H1 (cell line): ENCODE results near the gene RBM10. TPM values are rescaled to one million over a fixed set of nuclear protein-coding genes. Genes with fewer than 3 reads are reported as not detected.

Experiments
- CTCF ChIA-PET: fragments of 300-600 bp; sonication (Branson Sonifier 250); formaldehyde crosslinking; loops from one replicate; lab custom pipeline; 2021; ENCODE audit not compliant: partially characterized antibody; lab: Charles Lee
- POLR2A ChIA-PET: fragments of 300-600 bp; sonication (Branson Sonifier 250); formaldehyde crosslinking; loops from one replicate; lab custom pipeline; 2021; ENCODE audit warnings: inconsistent platforms; ENCODE audit not compliant: partially characterized antibody; lab: Charles Lee
- DNase-seq, 2 experiments: peaks; one replicate each; pipeline versions ENCODE4 v3.0.0 to v3.0.0-alpha.2; 2010 to 2022; ENCODE audit warnings: low spot score in 2 of 2, low read depth in 1 of 2, mixed read lengths in 1 of 2
- FAIRE-seq: peaks from 2 replicates; lab custom pipeline; 2011; peaks lifted over from hg19 to GRCh38; lab: Jason Lieb, UNC
- H2AFZ ChIP-seq: 2 replicates; pipeline ENCODE4 v1.8.1; 2012; ENCODE audit warnings: low read length, inconsistent platforms
- H2AK5ac ChIP-seq: 2 replicates; pipeline ENCODE4 v1.6.1; 2013; ENCODE audit warnings: low read depth, low read length
- H2BK120ac ChIP-seq: replicated peaks from 2 replicates; pipeline ENCODE3; 2013; ENCODE audit warnings: low read depth, low read length, inconsistent platforms
- H2BK12ac ChIP-seq: 2 replicates; pipeline ENCODE4 v1.6.1; 2013; ENCODE audit warnings: low read depth, low read length
- H2BK15ac ChIP-seq: 2 replicates; pipeline ENCODE4 v1.6.1; 2013; ENCODE audit warnings: low read length
- H2BK20ac ChIP-seq: 2 replicates; pipeline ENCODE4 v1.6.1; 2013; ENCODE audit warnings: low read length
- H2BK5ac ChIP-seq: 2 replicates; pipeline ENCODE4 v1.6.1; 2013; ENCODE audit warnings: low read depth, low read length
- H3K14ac ChIP-seq: 2 replicates; pipeline ENCODE4 v1.6.1; 2013; ENCODE audit warnings: inconsistent platforms; ENCODE audit not compliant: insufficient read length
- H3K18ac ChIP-seq: 2 replicates; pipeline ENCODE4 v1.6.1; 2013; ENCODE audit warnings: low read length; ENCODE audit errors: extremely low read depth
- H3K23ac ChIP-seq: 2 replicates; pipeline ENCODE4 v1.6.1; 2013; ENCODE audit warnings: inconsistent platforms; ENCODE audit not compliant: insufficient read length
- H3K23me2 ChIP-seq: 2 replicates; pipeline ENCODE4 v1.6.1; 2013; ENCODE audit warnings: low read depth, low read length
- H3K27ac ChIP-seq: 2 replicates; pipeline ENCODE4 v1.6.1; 2011; ENCODE audit warnings: low read depth, low read length, inconsistent platforms
- H3K27me3 ChIP-seq, 4 experiments: replicated peaks in 1 of 4; 1 replicate in 1 of 4; 2 replicates in 3 of 4; pipeline versions ENCODE4 v1.6.1 to v1.8.1; 2011 to 2013; ENCODE audit warnings: low read length in 3 of 4, mild to moderate bottlenecking in 3 of 4, inconsistent platforms in 2 of 4, mixed read lengths in 2 of 4, moderate library complexity in 1 of 4; ENCODE audit not compliant: control insufficient read depth in 3 of 4, insufficient read depth in 3 of 4; ENCODE audit errors: extremely low read depth in 1 of 4
- H3K36me3 ChIP-seq, 4 experiments: 2 replicates each; pipeline versions ENCODE4 v1.6.1 to v1.8.1; 2011 to 2013; ENCODE audit warnings: mild to moderate bottlenecking in 4 of 4, low read length in 3 of 4, moderate library complexity in 2 of 4, control low read depth in 1 of 4, inconsistent platforms in 1 of 4; ENCODE audit not compliant: insufficient read depth in 4 of 4, control insufficient read depth in 2 of 4
- H3K4ac ChIP-seq: replicated peaks from 2 replicates; pipeline ENCODE3; 2013; ENCODE audit warnings: low read length, low read depth, mixed read lengths, inconsistent platforms; ENCODE audit not compliant: insufficient read length
- H3K4me1 ChIP-seq, 4 experiments: replicated peaks in 1 of 4; 1 replicate in 1 of 4; 2 replicates in 3 of 4; pipeline versions ENCODE4 v1.6.1 to v1.8.1; 2011 to 2013; ENCODE audit warnings: low read length in 3 of 4, inconsistent platforms in 2 of 4, mixed read lengths in 1 of 4; ENCODE audit not compliant: insufficient read depth in 4 of 4, control insufficient read depth in 3 of 4
- H3K4me2 ChIP-seq, 2 experiments: 2 replicates each; pipeline versions ENCODE4 v1.6.1 to v1.8.1; 2011 to 2013; ENCODE audit warnings: low read depth in 2 of 2, low read length in 2 of 2, control low read depth in 1 of 2, inconsistent platforms in 1 of 2, mild to moderate bottlenecking in 1 of 2; ENCODE audit not compliant: insufficient read depth in 1 of 2
- H3K4me3 ChIP-seq, 4 experiments: fragments of 200-600, 300-600 bp in 1 of 4; sonication (generic), shearing (Covaris generic), sonication (Bioruptor Twin) in 1 of 4; 2 replicates each; pipeline versions ENCODE4 v1.5.1 to v1.8.1; 2011 to 2016; ENCODE audit warnings: low read length in 4 of 4, low read depth in 3 of 4, control low read depth in 2 of 4, inconsistent platforms in 2 of 4, mild to moderate bottlenecking in 2 of 4, mixed read lengths in 1 of 4, moderate library complexity in 1 of 4; ENCODE audit not compliant: insufficient read depth in 2 of 4; ENCODE audit errors: extremely low read depth in 1 of 4
- H3K56ac ChIP-seq: replicated peaks from 2 replicates; pipeline ENCODE3; 2013; ENCODE audit warnings: low read depth, mild to moderate bottlenecking, mixed read lengths, low read length, inconsistent platforms; ENCODE audit not compliant: insufficient read length
- H3K79me1 ChIP-seq: 2 replicates; pipeline ENCODE4 v1.6.1; 2013; ENCODE audit warnings: low read depth, low read length, control low read depth
- H3K79me2 ChIP-seq, 2 experiments: 2 replicates each; pipeline versions ENCODE4 v1.6.1 to v1.8.1; 2012 to 2013; ENCODE audit warnings: low read length in 2 of 2, mild to moderate bottlenecking in 2 of 2, inconsistent platforms in 1 of 2; ENCODE audit not compliant: insufficient read depth in 2 of 2, control insufficient read depth in 1 of 2
- H3K9ac ChIP-seq, 4 experiments: replicated peaks in 1 of 4; 1 replicate in 1 of 4; 2 replicates in 3 of 4; pipeline versions ENCODE4 v1.6.1 to v1.8.1; 2011 to 2013; ENCODE audit warnings: low read depth in 3 of 4, low read length in 3 of 4, control low read depth in 2 of 4, mild to moderate bottlenecking in 2 of 4, moderate library complexity in 2 of 4, inconsistent platforms in 1 of 4; ENCODE audit errors: extremely low read depth in 1 of 4
- H3K9me3 ChIP-seq, 2 experiments: 2 replicates each; pipeline versions ENCODE4 v1.6.1 to v1.8.1; 2012 to 2013; ENCODE audit warnings: mild to moderate bottlenecking in 2 of 2, moderate library complexity in 2 of 2, control low read depth in 1 of 2, inconsistent platforms in 1 of 2, low read depth in 1 of 2, low read length in 1 of 2, mixed read lengths in 1 of 2; ENCODE audit not compliant: insufficient read depth in 2 of 2
- H4K20me1 ChIP-seq, 2 experiments: replicated peaks in 1 of 2; 2 replicates each; pipeline versions ENCODE3 to v1.8.1; 2011 to 2013; ENCODE audit warnings: inconsistent platforms in 2 of 2, low read length in 2 of 2, mild to moderate bottlenecking in 1 of 2; ENCODE audit not compliant: insufficient read depth in 2 of 2, control insufficient read depth in 1 of 2
- H4K5ac ChIP-seq: 2 replicates; pipeline ENCODE4 v1.6.1; 2013; ENCODE audit warnings: low read length, low read depth, mixed read lengths, inconsistent platforms; ENCODE audit not compliant: insufficient read length
- H4K8ac ChIP-seq: 2 replicates; pipeline ENCODE4 v1.8.0; 2013; ENCODE audit warnings: mild to moderate bottlenecking, moderate library complexity, low read length, inconsistent platforms; ENCODE audit not compliant: insufficient read depth; ENCODE audit errors: extremely low read depth
- H4K91ac ChIP-seq: replicated peaks from 2 replicates; pipeline ENCODE3; 2013; ENCODE audit warnings: low read length, mixed read lengths, inconsistent platforms; ENCODE audit not compliant: insufficient read length
- HDAC2 ChIP-seq, 2 experiments: fragments of 300-600 bp in 1 of 2; sonication (generic) in 1 of 2; IDR thresholded peaks; 2 replicates each; pipeline ENCODE4 v1.6.1; 2011 to 2012; ENCODE audit warnings: low read depth in 2 of 2, low read length in 2 of 2, mild to moderate bottlenecking in 2 of 2, moderate library complexity in 2 of 2, borderline replicate concordance in 1 of 2, inconsistent platforms in 1 of 2
- KDM4A ChIP-seq: IDR thresholded peaks from one replicate; pipeline ENCODE4 v1.7.1; 2012; ENCODE audit warnings: low read depth, mild to moderate bottlenecking, moderate library complexity, low read length, inconsistent platforms; ENCODE audit not compliant: severe bottlenecking
- NRF1 ChIP-seq: IDR thresholded peaks from 2 replicates; pipeline ENCODE4 v1.6.1; 2011; ENCODE audit warnings: mild to moderate bottlenecking, low read depth, low read length, improper control_type of control experiment
- POLR2AphosphoS5 ChIP-seq: IDR thresholded peaks from 2 replicates; pipeline ENCODE4 v1.6.1; 2011; ENCODE audit warnings: low read depth, low read length
- RAD21 ChIP-seq, 2 experiments: IDR thresholded peaks in 1 of 2; conservative IDR thresholded peaks in 1 of 2; 2 replicates each; pipeline ENCODE4 v1.6.1; 2011; ENCODE audit warnings: low read depth in 2 of 2, low read length in 2 of 2, improper control_type of control experiment in 1 of 2, inconsistent platforms in 1 of 2, mild to moderate bottlenecking in 1 of 2, moderate library complexity in 1 of 2
- SP1 ChIP-seq: IDR thresholded peaks from 2 replicates; pipeline ENCODE4 v1.6.1; 2011; ENCODE audit warnings: low read depth, low read length
- SUZ12 ChIP-seq: fragments of 200-600 bp; sonication (generic); IDR thresholded peaks from 2 replicates; pipeline ENCODE4 v1.6.1; 2012; ENCODE audit warnings: mild to moderate bottlenecking, inconsistent platforms, low read length, moderate library complexity, mixed read lengths
- TAF1 ChIP-seq: IDR thresholded peaks from 2 replicates; pipeline ENCODE4 v1.6.1; 2011; ENCODE audit warnings: mild to moderate bottlenecking, low read depth, low read length
- TCF12 ChIP-seq: IDR thresholded peaks from 2 replicates; pipeline ENCODE4 v1.6.1; 2011; ENCODE audit warnings: low read depth, mild to moderate bottlenecking, low read length
- TEAD4 ChIP-seq: IDR thresholded peaks from 2 replicates; pipeline ENCODE4 v1.6.1; 2012; ENCODE audit warnings: low read depth, low read length, inconsistent platforms, mixed read lengths
- WGBS, 2 experiments: shearing (Covaris generic) in 1 of 2; methylation state at CpG; one replicate each; pipeline versions ENCODE4 v1.1.6 to v1.1.7; 2013 to 2015; ENCODE audit warnings: low lambda C conversion rate in 2 of 2, mixed read lengths in 2 of 2, inconsistent platforms in 1 of 2, low coverage in 1 of 2, missing lambda C conversion rate in 1 of 2; ENCODE audit not compliant: insufficient replicate concordance in 2 of 2, insufficient coverage in 1 of 2, insufficient read length in 1 of 2; ENCODE audit errors: extremely low coverage in 1 of 2, missing lambda C conversion rate in 1 of 2; 5-methylcytosine and 5-hydroxymethylcytosine counted together
- polyA plus RNA-seq, 7 experiments: library from polyadenylated mRNA; depleted of rRNA in 3 of 7; stranded (reverse) in 5 of 7; unstranded in 2 of 7; fragments of >200 nt in 5 of 7; fragments of 200-250 nt in 2 of 7; gene quantifications; 1 replicate in 5 of 7; 2 replicates in 1 of 7; 4 replicates in 1 of 7; pipeline versions ENCODE4 v1.2.1 to v1.2.3, GENCODE V29; 2011 to 2013; ENCODE audit warnings: missing spikeins in 2 of 7, mixed read lengths in 2 of 7
- total RNA-seq: library from RNA; stranded (reverse); fragmentation: NEBNext Ultra II Directional; extraction: Animal tissue kit (Norgen Biotek cat#: 25700); gene quantifications from 2 replicates; pipeline ENCODE4 v1.2.1, GENCODE V29; 2021
- TF ChIP-seq, protein P1 (sequence below): IDR thresholded peaks from 2 replicates; pipeline ENCODE4 v1.6.1; 2012; ENCODE audit warnings: inconsistent platforms

Gene RBM10
- total and polyA plus RNA-seq, 2 of the 8 experiments (the other 6 are each of a cell fraction or from before 2014, with no cell fraction given): 35.7 to 64.0 TPM

DNA sequence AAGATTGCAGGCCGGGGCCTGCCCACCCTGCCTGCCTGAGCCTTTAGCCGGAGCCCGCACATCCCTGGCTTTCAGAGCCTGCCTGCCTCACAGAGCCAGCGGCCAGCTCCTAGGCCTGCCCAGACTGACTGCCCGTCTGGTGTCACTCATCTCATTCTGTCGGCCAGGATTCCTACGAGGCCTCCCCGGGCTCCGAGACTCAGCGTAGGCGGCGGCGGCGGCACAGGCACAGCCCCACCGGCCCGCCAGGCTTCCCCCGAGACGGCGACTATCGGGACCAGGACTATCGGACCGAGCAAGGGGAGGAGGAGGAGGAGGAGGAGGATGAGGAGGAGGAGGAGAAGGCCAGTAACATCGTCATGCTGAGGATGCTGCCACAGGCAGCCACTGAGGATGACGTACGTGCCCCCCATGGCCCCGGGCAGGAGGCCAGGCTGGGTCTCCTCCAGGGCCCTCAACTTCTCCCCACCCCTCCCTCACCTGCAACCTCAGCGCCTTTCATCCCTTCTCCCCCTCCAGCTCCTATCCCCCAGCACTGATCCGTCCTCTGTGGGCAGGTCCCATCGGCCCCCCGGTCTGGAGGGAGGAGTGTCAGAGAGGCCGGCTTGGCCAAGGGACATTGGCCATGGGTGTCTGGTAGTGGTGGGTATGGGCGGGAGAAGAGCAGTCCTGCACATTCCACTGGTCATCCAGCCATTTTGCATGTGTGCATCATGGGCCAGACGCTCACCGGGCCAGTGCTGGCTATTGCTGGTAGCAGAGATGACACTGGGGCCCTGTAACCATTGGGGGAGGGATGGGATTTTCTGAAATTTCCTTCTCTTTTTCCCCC lies 26.1 kb downstream of the RBM10 start:
- Histone ChIP-seq H2BK120ac (no peak overlapping the region), H3K23me2 (no peaks in the 10 kb centered on the region), H3K79me2 (no peaks in the 10 kb centered on the region), H4K20me1 (peaks cover 0 to 4% of the 10 kb centered on the region in 2 experiments), H2BK20ac (no peak overlapping the region), H3K9ac (no peak overlapping the region), H3K36me3 (peaks cover 0 to 25% (median 12%) of the 10 kb centered on the region in 4 experiments; a peak in 6 of 8 replicates), H3K79me1 (no peaks in the 10 kb centered on the region; the same call in 1 of the 2 replicates), H3K4ac (no peak overlapping the region), H3K27me3 (no peaks in the 10 kb centered on the region), H3K23ac (no peak overlapping the region), H2BK12ac (no peak overlapping the region), H2BK15ac (no peak overlapping the region), H3K4me1 (no peaks in the 10 kb centered on the region), H3K14ac (no peak overlapping the region), H2AK5ac (no peak overlapping the region), H2AFZ (no peak overlapping the region), H3K4me3 (no peak overlapping the region), H3K56ac (no peak overlapping the region), H4K91ac (no peak overlapping the region), H3K4me2 (no peak overlapping the region), H3K27ac (no peak overlapping the region), H4K8ac (no peak overlapping the region), H2BK5ac (no peak overlapping the region), H4K5ac (no peak overlapping the region), H3K18ac (no peak overlapping the region), H3K9me3 (no peaks in the 10 kb centered on the region)
- 90% methylated on average over 27 of the region's 34 CpGs; no CpG with 5 or more reads in 1 of the 2 experiments for WGBS, 2 experiments
- DNase-seq (no peak), FAIRE-seq (no peak)
- POLR2A ChIA-PET: no interaction called here
- no peak for TF ChIP-seq SUZ12
- no peak for TF ChIP-seq SP1
- TF ChIP-seq KDM4A: no peak
- TF ChIP-seq HDAC2 (IDR thresholded peaks at IDR 0.05; ENCODE audit: borderline replicate concordance in 1 of 2, low read depth in 2 of 2, low read length in 2 of 2): no peak
- TF ChIP-seq, protein P1, sequence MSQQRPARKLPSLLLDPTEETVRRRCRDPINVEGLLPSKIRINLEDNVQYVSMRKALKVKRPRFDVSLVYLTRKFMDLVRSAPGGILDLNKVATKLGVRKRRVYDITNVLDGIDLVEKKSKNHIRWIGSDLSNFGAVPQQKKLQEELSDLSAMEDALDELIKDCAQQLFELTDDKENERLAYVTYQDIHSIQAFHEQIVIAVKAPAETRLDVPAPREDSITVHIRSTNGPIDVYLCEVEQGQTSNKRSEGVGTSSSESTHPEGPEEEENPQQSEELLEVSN: no peak
- no peak for TF ChIP-seq POLR2AphosphoS5
- TF ChIP-seq NRF1: no peak
- TF ChIP-seq TEAD4: no peak
- no peak for TF ChIP-seq TAF1
- TF ChIP-seq TCF12: no peak
- no peak for TF ChIP-seq RAD21 (IDR thresholded peaks at IDR 0.05 in 1 of 2, conservative IDR thresholded peaks at IDR 0.05 in 1 of 2; ENCODE audit: low read depth in 2 of 2, low read length in 2 of 2)
- CTCF ChIA-PET: interaction anchor here (1.2 kb wide), 1 partner anchor 20 kb away, joined by 5 read pairs; no protein-coding TSS in a partner anchor
